CD4-positive, alpha-beta T cell treated with Interferon gamma for 1 hour (primary cell): Measurements from ENCODE around the gene YOD1.

Experiments
- DNase-seq: peaks from one replicate; pipeline ENCODE4 v3.0.0-alpha.2; 2020

Gene YOD1

GRCh38 chr1:207004931-207005830 is 45.8 kb downstream of the YOD1 start:
- DNase-seq, result peak; percentile 8

GRCh38 chr1:207003210-207003609 is 47.8 kb downstream of the YOD1 start:
- no peak for DNase-seq

- no peak for DNase-seq
These were observed 48.3 kb downstream of the YOD1 start for GRCh38 chr1:207002724-207003146.

- DNase-seq, result no peak
These were observed 49.3 kb downstream of the YOD1 start for GRCh38 chr1:207001492-207002245.

- DNase-seq, result no peak
These were observed 50.2 kb downstream of the YOD1 start for GRCh38 chr1:207000651-207001291.

GRCh38 chr1:206998816-206999215 is 52.2 kb downstream of the YOD1 start:
- no peak for DNase-seq
